DMS153 (cell line): ENCODE results near the gene PGAM5.

Experiments
- DNase-seq: peaks from one replicate; lab custom pipeline; 2025; lab: John Stamatoyannopoulos, UW

The PGAM5 gene

DNA sequence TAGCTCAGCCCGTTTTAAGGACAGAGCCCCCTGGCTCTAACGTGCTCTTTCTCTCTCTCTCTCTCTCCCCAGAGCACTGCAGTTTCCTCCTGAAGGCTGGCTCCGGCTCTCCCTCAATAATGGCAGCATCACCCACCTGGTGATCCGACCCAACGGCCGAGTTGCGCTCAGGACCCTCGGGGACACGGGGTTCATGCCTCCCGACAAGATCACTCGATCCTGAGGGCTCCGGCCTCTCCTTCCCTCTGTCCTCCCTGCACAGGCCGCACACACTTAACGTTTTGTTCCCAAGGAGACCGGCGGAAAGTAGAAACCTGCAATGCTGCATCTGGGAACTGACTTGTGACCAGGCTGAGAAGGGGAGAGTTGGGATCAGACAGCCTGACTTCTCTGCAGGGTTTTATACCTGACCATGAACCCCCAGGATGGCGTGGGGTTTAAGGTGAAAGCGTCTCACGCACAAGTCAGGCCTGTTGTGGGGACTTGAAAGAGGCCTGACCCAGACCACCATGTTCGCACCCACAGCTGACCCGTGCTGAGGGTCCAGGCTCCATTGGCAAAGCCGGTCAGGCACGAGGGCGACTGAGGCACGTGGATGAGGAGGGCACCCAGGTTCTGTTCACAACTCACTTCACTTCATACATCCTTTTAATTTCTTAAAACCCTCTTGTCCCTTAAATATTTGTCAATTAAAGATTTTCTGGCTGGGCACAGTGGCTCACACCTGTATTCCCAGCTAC lies 10.1 kb downstream of the PGAM5 start:
- DNase-seq, result no peak

DNA sequence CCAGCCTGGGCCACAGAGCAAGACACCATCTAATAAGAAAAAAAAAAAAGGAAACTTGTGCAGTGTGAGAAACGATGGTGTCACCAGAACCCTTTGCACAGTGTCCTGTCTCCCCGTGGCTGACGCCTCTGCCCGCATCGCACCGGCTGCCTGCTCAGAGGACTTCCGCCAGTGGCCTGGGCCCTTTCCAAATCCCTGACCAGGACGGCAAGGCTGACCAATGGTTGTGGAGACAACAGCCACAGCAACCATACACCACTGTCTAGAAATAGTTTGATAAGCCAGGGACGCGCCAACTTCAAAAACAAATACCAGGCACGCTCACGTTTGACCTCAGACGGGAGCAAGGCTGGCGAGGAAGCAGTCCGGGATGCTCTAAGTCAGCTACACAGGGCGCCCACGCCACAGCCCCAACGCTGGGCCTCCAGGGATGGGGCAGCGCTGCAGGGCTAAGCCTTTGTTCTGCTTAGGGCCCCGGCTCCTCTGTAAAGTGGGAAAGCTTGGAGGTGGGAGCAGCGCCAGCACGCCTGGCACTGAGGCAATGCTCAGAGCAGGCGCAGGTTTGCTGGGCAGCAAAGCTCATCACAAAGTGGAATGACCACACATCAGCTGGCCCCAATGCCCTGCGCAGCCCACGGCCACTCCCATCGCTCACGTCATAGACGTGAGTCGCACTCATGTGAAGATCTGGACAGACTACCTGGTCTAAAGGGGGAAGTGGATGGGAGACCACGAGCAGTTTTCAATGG lies 12.5 kb downstream of the PGAM5 start:
- no peak for DNase-seq

DNA sequence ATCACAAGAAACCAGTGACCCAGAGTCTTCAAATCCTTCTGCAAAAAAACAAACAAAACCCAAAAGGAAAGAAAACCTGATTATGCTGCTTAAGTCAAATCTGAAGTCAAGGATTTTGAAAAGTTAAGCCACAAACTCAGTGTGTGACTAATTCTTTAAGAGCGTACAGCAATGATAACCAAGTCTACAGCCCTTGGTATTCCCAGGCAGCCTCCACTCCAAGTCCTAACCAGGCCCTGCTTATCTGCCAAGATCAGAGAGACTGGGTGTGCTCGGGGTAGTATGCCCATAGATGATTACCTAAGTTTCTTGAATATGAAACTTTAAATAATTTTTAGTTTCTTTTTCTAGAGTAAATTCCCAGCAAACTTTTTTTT lies 13.1 kb downstream of the PGAM5 start:
- no peak for DNase-seq

DNA sequence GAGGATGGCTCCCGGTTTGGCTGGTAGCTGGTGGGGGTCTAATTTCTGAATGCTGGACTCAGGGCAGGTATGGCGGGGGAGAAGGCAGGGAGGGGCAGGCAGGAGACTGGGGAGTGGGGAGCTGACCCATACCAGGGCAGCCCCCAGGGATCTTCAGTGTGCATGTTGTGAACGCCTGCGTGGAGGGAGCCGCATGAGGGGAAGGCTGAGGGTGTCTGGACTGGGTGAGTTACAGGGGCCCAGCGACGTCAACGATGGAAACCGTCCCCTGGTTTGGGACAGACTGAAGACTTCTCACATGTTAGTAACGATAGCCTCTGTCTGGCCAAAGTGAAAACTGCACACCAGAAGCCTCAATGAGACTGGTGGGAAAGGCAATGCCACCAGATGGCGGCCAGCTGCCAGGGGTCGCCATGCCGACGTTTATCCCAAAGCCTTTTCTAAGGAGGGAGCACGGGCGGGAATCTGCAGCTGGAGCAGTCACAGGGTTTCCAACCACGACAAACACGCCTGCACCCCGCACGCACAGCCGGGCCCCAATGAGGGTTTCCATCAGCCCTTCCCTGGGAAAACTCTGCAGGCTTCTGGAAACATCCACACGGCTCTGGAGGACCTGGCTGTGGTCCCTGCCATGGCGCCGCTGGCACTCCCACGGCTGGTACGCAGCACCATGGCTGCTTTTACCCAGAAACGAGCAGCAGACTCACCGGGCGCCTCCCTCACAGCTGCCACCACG lies 14.0 kb downstream of the PGAM5 start:
- no peak for DNase-seq

DNA sequence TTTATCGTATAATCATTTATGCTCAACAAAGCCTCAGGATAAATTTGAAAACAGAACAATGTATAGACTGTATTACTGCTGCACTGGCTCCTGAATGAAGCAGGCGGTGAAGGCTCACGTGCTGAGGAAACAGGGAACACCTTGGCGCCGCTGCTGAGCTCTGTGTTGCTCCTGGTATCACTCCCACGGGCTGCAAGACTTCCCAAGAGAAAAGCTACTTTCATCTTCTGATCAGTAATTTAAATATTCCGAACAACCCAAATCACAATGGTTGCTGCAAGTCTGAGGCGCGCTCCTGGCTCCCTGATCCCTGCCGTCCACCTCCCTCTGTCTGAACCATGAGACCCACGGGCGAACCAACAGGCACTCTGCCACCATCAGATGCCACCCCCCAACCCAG lies 15.7 kb downstream of the PGAM5 start:
- DNase-seq, result no peak

DNA sequence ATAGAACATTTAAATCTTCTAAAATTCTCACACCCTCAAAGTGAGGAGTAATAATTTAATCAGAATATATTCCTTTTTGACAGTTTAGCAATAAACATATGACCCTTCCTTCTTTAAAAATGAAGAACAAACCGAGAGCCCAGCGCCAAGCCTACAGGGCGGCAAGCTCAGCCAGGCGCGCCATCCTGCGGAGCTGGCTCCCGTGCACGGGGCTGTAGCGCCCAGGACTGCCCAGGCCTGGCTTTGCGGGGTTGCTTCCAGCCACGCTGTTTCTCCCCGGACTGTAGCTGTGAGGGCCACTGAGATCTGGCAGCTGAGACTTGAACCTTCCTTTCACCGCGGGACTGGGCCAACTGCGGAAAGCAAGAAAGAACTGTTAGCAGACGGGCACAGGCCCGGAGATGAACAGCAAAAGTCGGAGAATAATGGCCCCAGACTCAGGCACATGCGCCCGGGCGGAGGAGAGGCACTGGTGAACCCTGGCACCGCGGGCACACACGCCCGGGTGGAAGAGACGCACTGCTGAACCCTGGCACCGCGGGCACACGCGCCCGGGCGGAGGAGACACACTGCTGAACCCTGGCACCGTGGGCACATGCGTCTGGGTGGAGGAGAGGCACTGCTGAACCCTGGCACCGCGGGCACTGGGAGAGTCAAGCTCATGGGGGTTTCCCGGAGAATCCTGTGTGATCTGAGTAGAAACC lies 16.6 kb downstream of the PGAM5 start:
- no peak for DNase-seq

DNA sequence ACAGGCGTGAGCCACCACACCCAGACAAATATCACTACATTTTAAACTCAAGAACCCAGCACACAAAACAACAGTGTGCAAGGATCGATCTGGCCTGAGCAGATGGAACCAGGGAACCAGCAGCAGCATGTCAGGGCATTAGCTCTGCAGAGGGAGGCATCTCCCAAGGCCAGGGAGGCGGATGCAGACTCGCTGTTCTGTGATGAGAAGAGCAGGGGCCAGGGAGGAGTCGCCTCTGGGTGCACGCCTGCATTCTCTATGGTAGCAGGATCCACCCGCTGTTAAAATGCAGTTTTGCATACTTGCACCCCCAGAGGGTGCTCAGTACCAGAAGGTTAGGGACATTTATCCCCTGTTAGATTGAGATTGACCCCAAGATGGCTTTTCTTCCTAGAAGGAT lies 17.9 kb downstream of the PGAM5 start:
- DNase-seq, result no peak

DNA sequence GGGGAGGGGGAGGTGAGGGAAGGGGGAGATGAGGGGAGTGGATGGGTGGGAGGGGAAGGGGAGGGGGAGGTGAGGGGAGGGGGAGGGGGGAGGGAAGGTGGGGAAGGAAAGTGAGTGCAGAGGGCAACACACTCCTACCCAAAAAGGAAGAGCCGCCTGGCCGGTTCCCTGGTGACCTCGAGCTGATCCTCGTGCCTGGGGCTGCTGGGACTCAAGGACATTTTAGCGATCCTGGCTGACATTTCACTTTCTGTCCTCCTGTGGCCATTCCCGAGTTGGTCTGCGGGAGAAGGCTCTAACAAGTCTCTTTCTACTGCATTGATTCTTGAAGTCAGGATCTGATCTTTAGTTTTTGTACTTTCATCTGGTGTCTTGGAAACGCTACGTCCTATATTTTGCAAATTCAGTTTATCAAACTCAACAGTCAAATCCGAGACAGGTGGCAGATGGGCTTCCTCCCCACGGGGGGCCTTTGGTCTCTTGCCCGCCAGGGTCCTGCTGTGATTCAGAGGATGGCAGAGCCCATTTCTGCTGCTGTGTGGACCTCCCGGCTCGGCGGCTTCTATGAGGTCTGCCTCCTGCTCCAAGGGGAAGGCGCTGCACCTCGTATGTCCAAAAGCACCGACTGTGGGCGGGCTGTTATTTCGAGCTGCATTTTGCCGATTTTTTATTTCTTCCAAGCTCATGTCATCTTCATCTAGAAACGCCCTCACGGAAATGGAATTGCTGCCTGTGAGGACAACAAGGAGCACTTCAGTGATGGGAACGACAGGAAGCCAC lies 19.1 kb downstream of the PGAM5 start:
- DNase-seq, result no peak

DNA sequence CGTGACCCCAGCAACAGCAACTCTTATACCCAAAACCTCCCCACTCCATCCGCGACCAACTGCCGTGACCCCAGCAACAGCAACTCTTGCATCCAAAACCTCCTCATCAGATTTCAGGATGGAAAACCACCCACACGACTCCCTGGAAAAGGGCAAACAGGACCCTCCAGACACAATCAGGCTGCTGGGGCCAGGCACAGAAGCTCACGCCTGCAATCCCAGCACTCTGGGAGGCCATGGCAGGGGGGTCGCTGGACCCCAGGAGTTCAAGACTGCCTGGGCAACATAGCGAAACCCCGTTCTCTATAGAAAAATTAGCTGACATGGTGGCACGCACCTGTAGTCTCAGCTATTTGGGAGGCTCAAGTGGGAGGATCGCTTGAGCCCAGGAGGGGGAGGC lies 19.7 kb downstream of the PGAM5 start:
- no peak for DNase-seq

DNA sequence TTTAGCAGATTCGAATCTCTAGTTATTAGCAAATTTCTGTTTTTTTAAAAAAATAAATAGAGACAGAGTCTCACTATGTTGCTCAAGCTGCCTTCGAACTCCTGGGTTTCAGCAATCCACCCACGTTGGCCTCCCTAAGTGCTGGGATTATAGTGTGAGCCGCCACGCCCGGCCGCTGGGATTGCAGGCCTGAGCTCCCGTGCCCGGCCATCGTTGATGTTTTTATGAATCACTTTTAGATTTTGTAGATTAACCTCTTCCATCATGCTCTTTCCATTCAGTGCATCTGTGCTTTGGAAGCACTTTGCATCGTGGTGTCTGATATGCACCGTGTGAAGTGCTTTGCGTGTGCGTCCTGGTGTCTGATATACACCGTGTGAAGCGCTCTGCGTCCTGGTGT lies 20.9 kb downstream of the PGAM5 start:
- no peak for DNase-seq

DNA sequence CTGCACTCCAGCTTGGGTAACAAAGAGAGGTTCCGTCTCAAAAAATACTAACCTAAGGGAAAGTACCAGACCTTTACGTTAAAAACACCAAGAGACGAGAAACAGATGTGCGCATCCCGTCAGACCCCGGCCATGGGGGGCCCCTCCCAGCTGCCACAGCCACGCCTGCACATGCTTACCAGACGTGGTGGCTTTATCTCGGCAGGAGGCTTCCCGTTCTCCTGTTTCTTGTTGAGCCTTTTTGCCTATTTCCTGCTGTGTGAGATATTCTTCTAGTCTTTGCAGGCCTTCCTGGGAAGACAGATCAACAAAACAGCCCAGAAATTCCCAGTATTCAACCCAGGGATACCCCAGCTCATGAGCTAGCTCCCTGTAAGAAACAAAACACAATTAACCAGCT lies 23.6 kb downstream of the PGAM5 start:
- no peak for DNase-seq

DNA sequence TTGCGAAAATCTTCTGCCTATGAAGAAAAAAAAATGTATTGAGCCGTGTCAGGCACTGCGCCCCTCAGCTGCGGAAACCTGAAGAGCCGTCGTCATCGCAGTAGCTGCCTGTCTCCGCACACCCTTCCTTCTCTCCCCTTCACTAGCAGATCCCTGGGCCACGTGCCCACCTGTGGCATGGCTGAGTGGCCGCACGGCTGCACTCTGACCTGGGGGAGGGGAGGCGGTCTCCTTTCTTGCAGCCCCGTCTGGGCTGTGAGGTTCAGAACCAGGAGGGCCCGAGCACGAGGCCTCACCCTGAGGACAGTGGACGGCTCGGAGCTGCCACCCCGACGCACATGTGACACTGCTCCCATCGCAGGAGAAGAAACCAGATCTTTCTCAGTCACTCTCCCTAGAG lies 24.9 kb downstream of the PGAM5 start:
- DNase-seq, result no peak

DNA sequence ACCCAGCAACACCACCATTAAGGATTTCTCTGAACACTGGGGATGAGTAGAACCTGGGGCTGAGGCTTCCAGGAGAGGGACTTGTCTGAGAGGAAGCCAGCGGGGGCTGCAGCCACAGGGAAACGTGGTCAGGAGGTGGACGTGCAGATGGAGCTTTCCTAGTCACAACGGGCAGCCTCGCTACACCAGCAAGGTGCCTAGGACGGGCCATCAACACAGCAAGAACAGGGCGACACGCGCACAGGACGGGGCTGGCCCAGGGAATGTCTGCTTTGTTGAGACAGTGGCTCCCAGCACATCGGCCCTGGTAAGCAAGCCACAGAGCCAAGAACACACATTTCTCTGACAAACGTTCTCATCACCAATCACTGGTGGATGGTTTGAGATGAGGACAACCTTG lies 25.7 kb downstream of the PGAM5 start:
- no peak for DNase-seq

DNA sequence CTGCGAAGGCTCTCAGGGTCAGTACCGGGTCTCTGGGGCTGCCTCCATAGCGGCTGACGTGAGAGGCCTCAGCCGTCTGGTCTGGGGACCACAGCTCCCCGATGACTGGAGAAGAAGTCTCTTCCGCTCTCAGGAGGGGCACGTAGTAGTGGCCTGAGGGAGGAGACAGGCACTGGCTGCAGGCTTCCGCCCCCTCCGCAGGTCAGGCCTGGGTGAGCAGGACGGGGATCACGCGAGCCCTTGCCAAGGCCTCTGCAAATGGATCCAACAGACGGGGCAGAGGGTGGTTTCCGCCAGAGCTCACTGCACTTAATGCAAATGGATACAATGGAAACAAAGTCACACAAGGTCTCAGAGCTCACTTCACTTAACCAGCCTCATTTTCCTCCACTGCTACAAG lies 26.3 kb downstream of the PGAM5 start:
- DNase-seq, result no peak

DNA sequence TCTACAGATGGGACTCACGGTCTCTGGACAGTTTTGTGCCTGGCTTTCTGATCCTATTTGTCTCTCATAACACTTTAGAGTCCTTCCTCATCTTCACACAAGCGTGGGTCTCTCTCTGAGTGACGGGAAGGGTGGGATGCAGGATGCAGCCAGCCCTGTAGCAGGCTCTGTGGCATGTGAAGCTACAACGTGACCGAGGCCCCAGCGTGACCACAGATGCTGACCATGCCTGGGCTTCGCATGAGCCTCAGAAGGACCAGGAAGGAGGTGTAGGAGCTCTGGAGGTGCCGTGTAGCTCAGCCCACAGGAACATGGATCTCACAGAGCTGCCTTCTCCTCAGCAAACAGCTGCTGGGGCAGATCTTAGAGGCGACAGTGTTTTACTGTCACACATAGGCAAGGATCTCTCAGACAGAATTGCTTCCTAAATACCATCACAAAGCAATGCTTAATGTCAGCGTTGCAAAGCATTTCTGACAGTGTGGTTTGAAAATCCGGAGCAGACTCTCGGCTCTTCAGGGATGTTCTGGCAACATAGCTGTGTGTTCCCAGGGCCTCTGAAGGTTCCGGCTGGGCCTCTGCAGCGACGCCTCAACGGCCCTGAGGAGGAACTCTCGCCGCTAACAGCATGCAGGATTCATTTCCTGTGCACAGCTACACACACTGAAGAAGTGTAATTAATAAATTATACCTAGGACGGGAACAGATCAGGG lies 29.1 kb downstream of the PGAM5 start:
- DNase-seq, result no peak

DNA sequence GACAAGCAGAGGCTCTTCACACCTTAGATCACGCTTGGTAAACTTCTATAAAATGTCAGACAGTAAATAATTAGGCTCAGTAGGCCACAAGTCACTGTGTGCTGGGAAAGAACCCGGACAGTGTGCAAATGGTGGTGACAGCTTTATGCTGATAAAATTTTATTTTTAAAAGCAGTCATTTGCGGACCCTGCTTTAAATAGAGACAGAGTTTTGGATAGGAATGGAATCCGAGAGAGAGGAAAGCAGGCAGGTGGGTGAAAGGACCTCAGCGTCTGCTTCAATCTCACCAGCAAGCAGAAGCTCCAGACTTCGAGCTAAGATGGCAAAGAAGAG lies 29.6 kb downstream of the PGAM5 start:
- DNase-seq, result no peak

DNA sequence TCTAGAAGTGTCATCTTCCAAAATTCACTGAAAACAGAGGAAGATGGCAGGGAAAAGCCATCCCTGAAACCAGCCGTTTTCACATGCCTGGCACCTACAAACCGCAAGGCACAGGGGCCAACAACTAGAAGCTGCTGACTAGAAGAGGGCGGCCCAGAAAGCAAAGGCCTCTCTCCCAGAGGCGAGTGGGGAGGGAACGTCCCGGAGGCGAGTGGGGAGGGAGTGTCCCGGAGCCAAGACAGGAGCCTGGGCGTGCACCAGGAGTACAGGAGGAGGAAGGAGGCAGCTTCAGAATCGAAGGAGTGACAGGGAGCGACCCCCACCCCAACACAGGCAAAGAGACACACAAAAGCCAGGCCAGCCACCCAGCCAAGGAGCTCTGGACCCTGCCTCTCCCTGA lies 30.0 kb downstream of the PGAM5 start:
- no peak for DNase-seq

DNA sequence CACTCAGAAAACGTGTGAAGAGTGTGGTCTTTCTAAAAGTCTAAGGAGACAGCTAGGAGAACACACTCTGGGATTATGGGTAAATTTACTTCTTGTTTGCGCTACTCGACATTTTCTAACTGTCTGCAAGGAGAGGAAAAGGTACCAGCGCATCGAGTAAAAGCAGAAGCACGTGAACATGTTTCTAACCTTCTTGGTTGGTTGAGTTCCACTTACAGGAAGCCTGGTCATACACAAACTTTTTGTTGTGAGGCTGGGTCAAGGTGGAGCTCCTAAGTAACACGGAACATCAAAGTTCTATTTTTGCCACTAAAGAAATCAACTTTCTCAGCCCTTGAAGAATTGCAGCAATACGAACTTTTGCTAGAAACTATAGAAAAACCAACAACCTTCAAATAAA lies 31.0 kb downstream of the PGAM5 start:
- DNase-seq, result no peak

DNA sequence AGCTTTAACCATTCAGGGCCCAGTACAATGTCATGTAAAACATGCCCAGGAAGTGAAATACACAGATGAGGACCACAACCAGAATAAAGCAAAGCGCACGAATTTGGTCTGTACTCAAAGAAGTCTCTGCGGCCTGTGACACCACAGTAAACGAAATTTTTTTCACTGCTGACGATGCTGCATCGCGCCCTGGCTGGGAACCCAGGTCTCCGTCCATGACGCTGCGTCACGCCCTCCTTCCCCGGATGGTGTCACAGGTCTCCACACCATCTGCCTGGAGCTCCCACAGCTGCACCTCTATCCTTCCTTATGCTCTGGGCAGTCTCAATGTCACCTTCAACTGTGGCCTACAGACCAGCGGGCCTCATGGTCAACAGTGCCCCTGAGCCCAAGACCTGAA lies 33.2 kb downstream of the PGAM5 start:
- no peak for DNase-seq

DNA sequence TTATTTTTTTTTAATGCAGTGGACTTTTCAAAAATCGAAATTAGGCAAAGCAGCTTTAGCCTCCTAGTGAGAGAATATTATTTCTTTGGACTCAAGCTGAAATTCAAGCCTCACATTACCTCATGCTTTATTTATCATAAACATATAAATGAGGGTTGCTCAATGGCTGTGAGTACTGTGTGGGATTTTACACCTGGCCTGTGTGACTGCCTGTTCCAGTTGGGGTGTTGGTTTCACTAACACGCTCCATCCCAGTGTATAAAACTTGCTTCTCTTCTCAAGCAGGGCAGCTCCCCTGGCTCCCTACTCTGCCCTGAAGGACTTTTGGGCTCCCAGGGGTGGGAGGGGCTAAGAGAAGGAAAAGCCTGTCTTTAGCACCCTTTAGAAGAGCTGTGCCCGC lies 36.0 kb downstream of the PGAM5 start:
- no peak for DNase-seq

DNA sequence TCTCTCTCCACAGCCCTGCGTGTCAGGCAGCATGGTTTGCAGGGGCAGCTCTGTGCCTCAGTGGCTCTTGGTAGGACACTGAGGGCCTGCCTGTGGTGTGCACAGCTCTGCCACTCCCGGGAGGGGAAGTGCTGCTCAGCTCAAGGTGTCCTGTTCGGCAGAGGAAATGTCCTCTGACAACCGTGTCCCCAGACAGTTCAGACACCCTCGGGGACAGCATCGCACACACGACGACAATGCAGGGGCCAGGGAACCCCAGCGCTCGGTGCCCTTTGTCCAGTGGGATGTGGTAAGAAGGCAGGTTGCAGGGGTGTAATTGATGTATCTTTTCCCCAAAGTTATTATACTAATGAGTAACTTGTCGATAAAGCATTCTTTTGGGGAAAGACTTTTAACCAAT lies 36.8 kb downstream of the PGAM5 start:
- DNase-seq, result no peak
